HEK293 (cell line): ENCODE results near the gene WASHC4.

Experiments
- CTCF ChIA-PET: fragments of 350-600 bp; formaldehyde crosslinking; extraction: SDS; loops from one replicate; lab custom pipeline; 2021; ENCODE audit warnings: antibody characterized with exemption; lab: Yijun Ruan, JAX
- POLR2A ChIA-PET: fragments of 300-600 bp; formaldehyde crosslinking; extraction: SDS; loops from one replicate; lab custom pipeline; 2020; ENCODE audit warnings: antibody characterized with exemption, inconsistent platforms; lab: Yijun Ruan, JAX
- H3K27ac ChIP-seq: fragments of 200-500 bp; sonication (Bioruptor generic); 2 replicates; pipeline ENCODE4 v1.5.1; 2014; ENCODE audit warnings: low read depth, low read length, control low read depth, inconsistent platforms; ENCODE audit errors: extremely low read depth
- H3K36me3 ChIP-seq, 2 experiments: fragments of 200-500 bp in 1 of 2; sonication (Bioruptor generic) in 1 of 2; 1 replicate in 1 of 2; 2 replicates in 1 of 2; pipeline ENCODE4 v1.5.1; 2014 to 2017; ENCODE audit warnings: inconsistent platforms in 2 of 2, low read length in 2 of 2; ENCODE audit not compliant: control insufficient read depth in 2 of 2, insufficient read depth in 1 of 2
- H3K4me1 ChIP-seq: fragments of 200-500 bp; sonication (Bioruptor generic); 2 replicates; pipeline ENCODE4 v1.5.1; 2014; ENCODE audit warnings: mild to moderate bottlenecking, low read length, inconsistent platforms; ENCODE audit not compliant: control insufficient read depth, insufficient read depth
- H3K4me3 ChIP-seq: 2 replicates; pipeline ENCODE4 v1.5.1; 2011; ENCODE audit warnings: low read depth, mild to moderate bottlenecking, control low read depth, low read length, moderate library complexity
- H3K9me3 ChIP-seq: fragments of 200-500 bp; sonication (Bioruptor generic); 2 replicates; pipeline ENCODE4 v1.5.1; 2014; ENCODE audit warnings: low read depth, low read length, inconsistent platforms; ENCODE audit not compliant: control insufficient read depth, insufficient read depth
- HOXD13 ChIP-seq: sonication (generic); formaldehyde crosslinking; IDR thresholded peaks from 2 replicates; pipeline ENCODE4 v1.8.0; 2022; ENCODE audit warnings: missing genetic modification reagents, borderline replicate concordance
- KLF10 ChIP-seq: fragments of 450-650 bp; IDR thresholded peaks from 2 replicates; pipeline ENCODE4 v1.5.1; 2018; ENCODE audit warnings: missing biosample characterization, mild to moderate bottlenecking, missing genetic modification characterization
- SCRT2 ChIP-seq: fragments of 450-650 bp; formaldehyde crosslinking; IDR thresholded peaks from 2 replicates; pipeline ENCODE4 v1.5.1; 2016; ENCODE audit warnings: missing biosample characterization, missing genetic modification characterization
- SP3 ChIP-seq: fragments of 450-650 bp; formaldehyde crosslinking; IDR thresholded peaks from 2 replicates; pipeline ENCODE4 v1.5.1; 2016; ENCODE audit warnings: missing biosample characterization, missing genetic modification characterization
- TRIM28 ChIP-seq: IDR thresholded peaks from 2 replicates; pipeline ENCODE4 v1.6.1; 2011; ENCODE audit warnings: low read length, control low read depth, borderline replicate concordance
- YY1 ChIP-seq: fragments of 450-650 bp; formaldehyde crosslinking; IDR thresholded peaks from 2 replicates; pipeline ENCODE4 v1.5.1; 2018; ENCODE audit warnings: missing biosample characterization, missing genetic modification characterization
- ZBTB1 ChIP-seq: fragments of 450-650 bp; formaldehyde crosslinking; IDR thresholded peaks from 2 replicates; pipeline ENCODE4 v1.5.1; 2016; ENCODE audit warnings: missing biosample characterization, missing genetic modification characterization
- ZFHX2 ChIP-seq: fragments of 450-650 bp; formaldehyde crosslinking; conservative IDR thresholded peaks from 2 replicates; pipeline ENCODE4 v1.5.1; 2016; ENCODE audit warnings: missing biosample characterization, missing genetic modification characterization
- ZFP69B ChIP-seq: fragments of 450-650 bp; formaldehyde crosslinking; IDR thresholded peaks from 2 replicates; pipeline ENCODE4 v1.5.1; 2016; ENCODE audit warnings: missing biosample characterization, missing genetic modification characterization
- ZNF112 ChIP-seq: fragments of 450-650 bp; formaldehyde crosslinking; IDR thresholded peaks from 2 replicates; pipeline ENCODE4 v1.5.0; 2017; ENCODE audit warnings: missing biosample characterization, missing genetic modification characterization
- ZNF140 ChIP-seq: fragments of 450-650 bp; formaldehyde crosslinking; IDR thresholded peaks from 2 replicates; pipeline ENCODE4 v1.5.1; 2016; ENCODE audit warnings: missing biosample characterization, missing genetic modification characterization
- ZNF157 ChIP-seq: fragments of 450-650 bp; formaldehyde crosslinking; IDR thresholded peaks from 2 replicates; pipeline ENCODE4 v1.5.1; 2016; ENCODE audit warnings: missing biosample characterization, missing genetic modification characterization
- ZNF175 ChIP-seq: fragments of 450-650 bp; formaldehyde crosslinking; IDR thresholded peaks from 2 replicates; pipeline ENCODE4 v1.5.1; 2016; ENCODE audit warnings: missing biosample characterization, missing genetic modification characterization
- ZNF311 ChIP-seq: fragments of 450-650 bp; formaldehyde crosslinking; IDR thresholded peaks from 2 replicates; pipeline ENCODE4 v1.5.1; 2017; ENCODE audit warnings: missing biosample characterization, missing genetic modification characterization, borderline replicate concordance
- ZNF341 ChIP-seq: fragments of 450-650 bp; formaldehyde crosslinking; IDR thresholded peaks from 2 replicates; pipeline ENCODE4; 2016; ENCODE audit warnings: low read depth, missing biosample characterization, missing genetic modification characterization
- ZNF416 ChIP-seq: fragments of 450-650 bp; formaldehyde crosslinking; IDR thresholded peaks from 2 replicates; pipeline ENCODE4 v1.5.1; 2016; ENCODE audit warnings: missing biosample characterization, missing genetic modification characterization
- ZNF473 ChIP-seq: fragments of 450-650 bp; formaldehyde crosslinking; IDR thresholded peaks from 2 replicates; pipeline ENCODE4 v1.5.1; 2017; ENCODE audit warnings: missing biosample characterization, missing genetic modification characterization
- TF ChIP-seq, protein P1 (sequence below): IDR thresholded peaks from 2 replicates; pipeline ENCODE4 v1.6.1; 2011; ENCODE audit warnings: mild to moderate bottlenecking, low read depth, low read length, borderline replicate concordance
- TF ChIP-seq, protein P2 (sequence below): fragments of 450-650 bp; formaldehyde crosslinking; conservative IDR thresholded peaks from 2 replicates; pipeline ENCODE4 v1.5.1; 2016; ENCODE audit warnings: low read depth, missing biosample characterization, missing genetic modification characterization
- TF ChIP-seq, protein P3 (sequence below): fragments of 450-650 bp; formaldehyde crosslinking; IDR thresholded peaks from 2 replicates; pipeline ENCODE4 v1.5.1; 2016; ENCODE audit warnings: missing biosample characterization, missing genetic modification characterization, borderline replicate concordance

Gene WASHC4

DNA sequence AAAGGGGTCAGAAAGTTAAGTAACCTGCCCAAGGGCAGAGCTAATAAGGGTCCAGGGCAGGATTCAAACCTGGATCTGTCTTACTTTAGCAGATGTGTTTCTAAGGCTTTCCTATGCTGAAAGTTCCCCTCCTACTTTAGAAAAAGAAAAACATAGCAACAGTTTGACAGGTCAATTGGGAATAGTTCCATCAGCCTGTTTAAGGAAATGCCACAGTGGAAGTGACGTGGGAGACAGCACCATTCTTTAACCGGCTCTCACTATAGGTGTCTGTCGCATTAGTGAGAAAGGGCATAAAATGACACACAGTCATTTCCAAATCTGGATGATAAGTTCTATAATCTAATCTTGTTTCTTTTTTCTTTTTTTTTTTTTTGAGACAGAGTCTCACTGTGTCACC is 30.6 kb upstream of the WASHC4 start:
- TF ChIP-seq, protein P1, sequence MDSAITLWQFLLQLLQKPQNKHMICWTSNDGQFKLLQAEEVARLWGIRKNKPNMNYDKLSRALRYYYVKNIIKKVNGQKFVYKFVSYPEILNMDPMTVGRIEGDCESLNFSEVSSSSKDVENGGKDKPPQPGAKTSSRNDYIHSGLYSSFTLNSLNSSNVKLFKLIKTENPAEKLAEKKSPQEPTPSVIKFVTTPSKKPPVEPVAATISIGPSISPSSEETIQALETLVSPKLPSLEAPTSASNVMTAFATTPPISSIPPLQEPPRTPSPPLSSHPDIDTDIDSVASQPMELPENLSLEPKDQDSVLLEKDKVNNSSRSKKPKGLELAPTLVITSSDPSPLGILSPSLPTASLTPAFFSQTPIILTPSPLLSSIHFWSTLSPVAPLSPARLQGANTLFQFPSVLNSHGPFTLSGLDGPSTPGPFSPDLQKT, result no peak
- TF ChIP-seq ZNF140, result no peak
- TF ChIP-seq ZNF157 (tag by site-specific recombination), result no peak
- TF ChIP-seq ZNF416 (tag by site-specific recombination), result no peak
- TF ChIP-seq ZNF112 (tag by site-specific recombination), result no peak
- no peak for TF ChIP-seq ZNF175
- no peak for TF ChIP-seq KLF10 (tag by site-specific recombination)
- no peak for TF ChIP-seq HOXD13 (CRISPR knock-in tag)
- TF ChIP-seq ZNF341 (tag by site-specific recombination), result no peak
- TF ChIP-seq SCRT2, result no peak
- no peak for TF ChIP-seq ZFHX2
- no peak for TF ChIP-seq SP3 (tag by site-specific recombination)
- TF ChIP-seq ZNF311 (tag by site-specific recombination), result no peak
- TF ChIP-seq, protein P2, sequence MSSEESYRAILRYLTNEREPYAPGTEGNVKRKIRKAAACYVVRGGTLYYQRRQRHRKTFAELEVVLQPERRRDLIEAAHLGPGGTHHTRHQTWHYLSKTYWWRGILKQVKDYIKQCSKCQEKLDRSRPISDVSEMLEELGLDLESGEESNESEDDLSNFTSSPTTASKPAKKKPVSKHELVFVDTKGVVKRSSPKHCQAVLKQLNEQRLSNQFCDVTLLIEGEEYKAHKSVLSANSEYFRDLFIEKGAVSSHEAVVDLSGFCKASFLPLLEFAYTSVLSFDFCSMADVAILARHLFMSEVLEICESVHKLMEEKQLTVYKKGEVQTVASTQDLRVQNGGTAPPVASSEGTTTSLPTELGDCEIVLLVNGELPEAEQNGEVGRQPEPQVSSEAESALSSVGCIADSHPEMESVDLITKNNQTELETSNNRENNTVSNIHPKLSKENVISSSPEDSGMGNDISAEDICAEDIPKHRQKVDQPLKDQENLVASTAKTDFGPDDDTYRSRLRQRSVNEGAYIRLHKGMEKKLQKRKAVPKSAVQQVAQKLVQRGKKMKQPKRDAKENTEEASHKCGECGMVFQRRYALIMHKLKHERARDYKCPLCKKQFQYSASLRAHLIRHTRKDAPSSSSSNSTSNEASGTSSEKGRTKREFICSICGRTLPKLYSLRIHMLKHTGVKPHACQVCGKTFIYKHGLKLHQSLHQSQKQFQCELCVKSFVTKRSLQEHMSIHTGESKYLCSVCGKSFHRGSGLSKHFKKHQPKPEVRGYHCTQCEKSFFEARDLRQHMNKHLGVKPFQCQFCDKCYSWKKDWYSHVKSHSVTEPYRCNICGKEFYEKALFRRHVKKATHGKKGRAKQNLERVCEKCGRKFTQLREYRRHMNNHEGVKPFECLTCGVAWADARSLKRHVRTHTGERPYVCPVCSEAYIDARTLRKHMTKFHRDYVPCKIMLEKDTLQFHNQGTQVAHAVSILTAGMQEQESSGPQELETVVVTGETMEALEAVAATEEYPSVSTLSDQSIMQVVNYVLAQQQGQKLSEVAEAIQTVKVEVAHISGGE (tag by site-specific recombination), result no peak
- TF ChIP-seq ZNF473, result no peak
- no peak for TF ChIP-seq ZFP69B (tag by site-specific recombination)
- TF ChIP-seq, protein P3, sequence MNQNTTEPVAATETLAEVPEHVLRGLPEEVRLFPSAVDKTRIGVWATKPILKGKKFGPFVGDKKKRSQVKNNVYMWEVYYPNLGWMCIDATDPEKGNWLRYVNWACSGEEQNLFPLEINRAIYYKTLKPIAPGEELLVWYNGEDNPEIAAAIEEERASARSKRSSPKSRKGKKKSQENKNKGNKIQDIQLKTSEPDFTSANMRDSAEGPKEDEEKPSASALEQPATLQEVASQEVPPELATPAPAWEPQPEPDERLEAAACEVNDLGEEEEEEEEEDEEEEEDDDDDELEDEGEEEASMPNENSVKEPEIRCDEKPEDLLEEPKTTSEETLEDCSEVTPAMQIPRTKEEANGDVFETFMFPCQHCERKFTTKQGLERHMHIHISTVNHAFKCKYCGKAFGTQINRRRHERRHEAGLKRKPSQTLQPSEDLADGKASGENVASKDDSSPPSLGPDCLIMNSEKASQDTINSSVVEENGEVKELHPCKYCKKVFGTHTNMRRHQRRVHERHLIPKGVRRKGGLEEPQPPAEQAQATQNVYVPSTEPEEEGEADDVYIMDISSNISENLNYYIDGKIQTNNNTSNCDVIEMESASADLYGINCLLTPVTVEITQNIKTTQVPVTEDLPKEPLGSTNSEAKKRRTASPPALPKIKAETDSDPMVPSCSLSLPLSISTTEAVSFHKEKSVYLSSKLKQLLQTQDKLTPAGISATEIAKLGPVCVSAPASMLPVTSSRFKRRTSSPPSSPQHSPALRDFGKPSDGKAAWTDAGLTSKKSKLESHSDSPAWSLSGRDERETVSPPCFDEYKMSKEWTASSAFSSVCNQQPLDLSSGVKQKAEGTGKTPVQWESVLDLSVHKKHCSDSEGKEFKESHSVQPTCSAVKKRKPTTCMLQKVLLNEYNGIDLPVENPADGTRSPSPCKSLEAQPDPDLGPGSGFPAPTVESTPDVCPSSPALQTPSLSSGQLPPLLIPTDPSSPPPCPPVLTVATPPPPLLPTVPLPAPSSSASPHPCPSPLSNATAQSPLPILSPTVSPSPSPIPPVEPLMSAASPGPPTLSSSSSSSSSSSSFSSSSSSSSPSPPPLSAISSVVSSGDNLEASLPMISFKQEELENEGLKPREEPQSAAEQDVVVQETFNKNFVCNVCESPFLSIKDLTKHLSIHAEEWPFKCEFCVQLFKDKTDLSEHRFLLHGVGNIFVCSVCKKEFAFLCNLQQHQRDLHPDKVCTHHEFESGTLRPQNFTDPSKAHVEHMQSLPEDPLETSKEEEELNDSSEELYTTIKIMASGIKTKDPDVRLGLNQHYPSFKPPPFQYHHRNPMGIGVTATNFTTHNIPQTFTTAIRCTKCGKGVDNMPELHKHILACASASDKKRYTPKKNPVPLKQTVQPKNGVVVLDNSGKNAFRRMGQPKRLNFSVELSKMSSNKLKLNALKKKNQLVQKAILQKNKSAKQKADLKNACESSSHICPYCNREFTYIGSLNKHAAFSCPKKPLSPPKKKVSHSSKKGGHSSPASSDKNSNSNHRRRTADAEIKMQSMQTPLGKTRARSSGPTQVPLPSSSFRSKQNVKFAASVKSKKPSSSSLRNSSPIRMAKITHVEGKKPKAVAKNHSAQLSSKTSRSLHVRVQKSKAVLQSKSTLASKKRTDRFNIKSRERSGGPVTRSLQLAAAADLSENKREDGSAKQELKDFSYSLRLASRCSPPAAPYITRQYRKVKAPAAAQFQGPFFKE (tag by site-specific recombination), result no peak
- TF ChIP-seq ZBTB1 (tag by site-specific recombination), result no peak
- no peak for TF ChIP-seq YY1 (tag by site-specific recombination)
- TF ChIP-seq TRIM28, result no peak
- Histone ChIP-seq H3K4me3 (no peak overlapping the region), H3K9me3 (no peaks in the 10 kb centered on the region), H3K36me3 (no peaks in the 10 kb centered on the region), H3K4me1 (no peaks in the 10 kb centered on the region), H3K27ac (no peak overlapping the region)
- ChIA-PET CTCF (no interaction called here), POLR2A (no interaction called here)
